K562 (cell line): ENCODE data around the gene RPS28. TPM values are rescaled to one million over a fixed set of nuclear protein-coding genes. Genes with fewer than 3 reads are reported as not detected.
A peak's percentile ranks its signal among the peaks of the same experiment; 100 is the strongest.

Experiments
- ATAC-seq: fragments of 200-7000 bp; cut with Tn5 transposase; 3 replicates; pipeline ENCODE4 v1.9.1; 2020; ENCODE audit warnings: moderate library complexity
- BruUV-seq: library from RNA; stranded (reverse); fragments of 400-500 nt; replicated peaks from 2 replicates; lab custom pipeline; 2021; lab: Mats Ljungman, UMichigan
- CTCF ChIA-PET: fragments of 300-600 bp; formaldehyde crosslinking; extraction: SDS; loops from one replicate; lab custom pipeline; 2021; ENCODE audit warnings: low intra/inter-chr PET ratio; lab: Yijun Ruan, JAX
- POLR2A ChIA-PET: fragments of 300-600, 350-650 bp; sonication (Branson Sonifier 250); formaldehyde crosslinking; extraction: SDS; loops from one replicate; lab custom pipeline; 2021; ENCODE audit warnings: antibody characterized with exemption, inconsistent platforms; lab: Yijun Ruan, JAX
- DNase-seq, 4 experiments: peaks; one replicate each; pipeline versions ENCODE4 v3.0.0 to v3.0.0-alpha.2; 2011 to 2018; ENCODE audit warnings: low spot score in 3 of 4, mixed read lengths in 3 of 4; ENCODE audit errors: extremely low read depth in 1 of 4
- FAIRE-seq: peaks from 2 replicates; lab custom pipeline; 2011; peaks lifted over from hg19 to GRCh38; lab: Jason Lieb, UNC
- H2AFZ ChIP-seq: 2 replicates; pipeline ENCODE4 v1.6.0; 2011; ENCODE audit warnings: low read depth, low read length, control low read depth, inconsistent platforms
- H3K27ac ChIP-seq: fragments of 200-600 bp; 3 replicates; pipeline ENCODE4 v1.8.0; 2011; ENCODE audit warnings: low read depth, mild to moderate bottlenecking, control low read depth, inconsistent platforms, low read length, moderate library complexity, mixed read lengths; ENCODE audit errors: extremely low read depth
- H3K27me3 ChIP-seq, 2 experiments: fragments of 300-600 bp in 1 of 2; 2 replicates in 1 of 2; 3 replicates in 1 of 2; pipeline versions ENCODE4 v1.6.0 to v1.8.0; 2011; ENCODE audit warnings: inconsistent platforms in 2 of 2, low read length in 2 of 2, mild to moderate bottlenecking in 1 of 2, mixed read lengths in 1 of 2, moderate library complexity in 1 of 2; ENCODE audit not compliant: control insufficient read depth in 2 of 2, insufficient read depth in 2 of 2
- H3K36me3 ChIP-seq: fragments of 300-600 bp; 3 replicates; pipeline ENCODE4 v1.8.0; 2011; ENCODE audit warnings: mild to moderate bottlenecking, low read length, inconsistent platforms; ENCODE audit not compliant: control insufficient read depth, insufficient read depth
- H3K4me1 ChIP-seq, 2 experiments: fragments of 200-600 bp in 1 of 2; replicated peaks in 1 of 2; 2 replicates in 1 of 2; 3 replicates in 1 of 2; pipeline versions ENCODE4 v1.5.1 to v1.8.0; 2011; ENCODE audit warnings: inconsistent platforms in 2 of 2, low read length in 2 of 2, mild to moderate bottlenecking in 1 of 2, mixed read lengths in 1 of 2, moderate library complexity in 1 of 2; ENCODE audit not compliant: control insufficient read depth in 2 of 2, insufficient read depth in 2 of 2
- H3K4me2 ChIP-seq: 2 replicates; pipeline ENCODE4 v1.6.1; 2011; ENCODE audit warnings: low read length, control low read depth, inconsistent platforms, mixed read lengths; ENCODE audit not compliant: insufficient read depth
- H3K4me3 ChIP-seq: fragments of 200-600 bp; sonication (generic), shearing (Covaris generic); 2 replicates; pipeline ENCODE4 v1.5.1; 2016; ENCODE audit warnings: control low read depth, inconsistent platforms
- H3K79me2 ChIP-seq: fragments of 200-600 bp; 3 replicates; pipeline ENCODE4 v1.8.0; 2011; ENCODE audit warnings: low read length, inconsistent platforms; ENCODE audit not compliant: control insufficient read depth, insufficient read depth
- H3K9ac ChIP-seq, 2 experiments: 2 replicates each; pipeline versions ENCODE4 v1.6.0 to v1.6.1; 2011; ENCODE audit warnings: low read depth in 2 of 2, low read length in 2 of 2, control low read depth in 1 of 2, inconsistent platforms in 1 of 2, mild to moderate bottlenecking in 1 of 2, mixed read lengths in 1 of 2; ENCODE audit not compliant: insufficient read depth in 1 of 2
- H3K9me1 ChIP-seq: one replicate; pipeline ENCODE4 v1.6.0; 2011; ENCODE audit warnings: inconsistent platforms, mild to moderate bottlenecking, low read length, moderate library complexity; ENCODE audit not compliant: control insufficient read depth, insufficient read depth
- H3K9me3 ChIP-seq: replicated peaks from 2 replicates; pipeline ENCODE4 v1.5.1; 2011; ENCODE audit warnings: low read depth, low read length, inconsistent platforms; ENCODE audit not compliant: control insufficient read depth, insufficient read depth
- H4K20me1 ChIP-seq: replicated peaks from 2 replicates; pipeline ENCODE4 v1.6.1; 2011; ENCODE audit warnings: low read length, inconsistent platforms, mixed read lengths; ENCODE audit not compliant: control insufficient read depth, insufficient read depth
- ATF1 ChIP-seq, 2 experiments: fragments of 450-650 bp in 1 of 2; IDR thresholded peaks; 2 replicates each; pipeline ENCODE4 v1.6.1; 2016; ENCODE audit warnings: missing compliant biosample characterization in 1 of 2, missing genetic modification characterization in 1 of 2
- BCOR ChIP-seq: fragments of 450-650 bp; IDR thresholded peaks from 2 replicates; pipeline ENCODE4 v1.6.1; 2016
- CBX5 ChIP-seq: IDR thresholded peaks from 2 replicates; pipeline ENCODE4 v1.6.1; 2014; ENCODE audit warnings: low read depth, borderline replicate concordance
- DDX20 ChIP-seq: fragments of 450-650 bp; IDR thresholded peaks from 2 replicates; pipeline ENCODE4 v1.6.1; 2016; ENCODE audit warnings: missing genetic modification characterization, low read depth, mild to moderate bottlenecking, missing compliant biosample characterization, moderate library complexity
- DPF2 ChIP-seq: fragments of 450-650 bp; IDR thresholded peaks from 2 replicates; pipeline ENCODE4 v1.6.1; 2016
- FOXA1 ChIP-seq: fragments of 450-650 bp; IDR thresholded peaks from 2 replicates; pipeline ENCODE4 v1.6.1; 2016; ENCODE audit warnings: mild to moderate bottlenecking, borderline replicate concordance
- FOXO4 ChIP-seq: fragments of 450-650 bp; formaldehyde crosslinking; IDR thresholded peaks from 2 replicates; pipeline ENCODE4 v1.4.0; 2020; ENCODE audit warnings: mild to moderate bottlenecking, moderate library complexity
- IRF9 ChIP-seq: fragments of 450-650 bp; IDR thresholded peaks from 2 replicates; pipeline ENCODE4 v1.6.1; 2016; ENCODE audit warnings: missing biosample characterization, missing genetic modification characterization
- L3MBTL2 ChIP-seq: fragments of 450-650 bp; IDR thresholded peaks from 2 replicates; pipeline ENCODE4 v1.6.1; 2016; ENCODE audit warnings: mild to moderate bottlenecking, moderate library complexity
- MEF2A ChIP-seq: IDR thresholded peaks from 2 replicates; pipeline ENCODE4 v1.6.1; 2011; ENCODE audit warnings: low read depth, mild to moderate bottlenecking, low read length, moderate library complexity; ENCODE audit not compliant: control insufficient read depth
- NFXL1 ChIP-seq: fragments of 450-650 bp; formaldehyde crosslinking; IDR thresholded peaks from 2 replicates; pipeline ENCODE4 v1.4.0; 2021; ENCODE audit warnings: mild to moderate bottlenecking
- PHF8 ChIP-seq: fragments of 200-600 bp; sonication (generic); IDR thresholded peaks from 2 replicates; pipeline ENCODE4 v1.6.1; 2012; ENCODE audit warnings: mixed run types, mild to moderate bottlenecking, inconsistent platforms, low read length, moderate library complexity, borderline replicate concordance
- SMC3 ChIP-seq: conservative IDR thresholded peaks from 2 replicates; pipeline ENCODE4 v1.6.1; 2011; ENCODE audit warnings: low read depth, low read length, improper control_type of control experiment; ENCODE audit not compliant: insufficient read depth
- SP2 ChIP-seq: IDR thresholded peaks from 2 replicates; pipeline ENCODE4 v1.6.1; 2011; ENCODE audit warnings: mild to moderate bottlenecking, low read depth, low read length, moderate library complexity; ENCODE audit not compliant: poor library complexity, severe bottlenecking; ENCODE audit errors: extremely low read depth
- ZBED1 ChIP-seq: IDR thresholded peaks from 2 replicates; pipeline ENCODE4 v1.6.1; 2014
- ZEB2 ChIP-seq: fragments of 450-650 bp; IDR thresholded peaks from 2 replicates; pipeline ENCODE4 v1.6.1; 2016
- ZNF12 ChIP-seq: sonication (generic); formaldehyde crosslinking; IDR thresholded peaks from 2 replicates; pipeline ENCODE4 v1.4.0; 2020; ENCODE audit warnings: mild to moderate bottlenecking, missing genetic modification reagents
- ZNF444 ChIP-seq: fragments of 250-450 bp; sonication (Bioruptor Pico); IDR thresholded peaks from 2 replicates; pipeline ENCODE4 v1.4.0; 2020; ENCODE audit warnings: mild to moderate bottlenecking, moderate library complexity
- ZNF644 ChIP-seq: fragments of 200-800 bp; sonication (Bioruptor generic); IDR thresholded peaks from 2 replicates; pipeline ENCODE4 v1.6.1; 2016; ENCODE audit warnings: low read depth, missing genetic modification characterization, missing compliant biosample characterization
- ZNF695 ChIP-seq: fragments of 450-650 bp; formaldehyde crosslinking; IDR thresholded peaks from 2 replicates; pipeline ENCODE4 v1.4.0; 2020; ENCODE audit warnings: mild to moderate bottlenecking, moderate library complexity
- WGBS: fragments of 100-300 bp; shearing (Covaris generic); methylation state at CpG from one replicate; pipeline ENCODE4 v1.1.6; 2016; ENCODE audit warnings: low coverage, mixed read lengths; ENCODE audit not compliant: insufficient coverage; ENCODE audit errors: missing lambda C conversion rate; 5-methylcytosine and 5-hydroxymethylcytosine counted together
- in situ Hi-C: fragments of 300-500 bp; cut with MboI; formaldehyde crosslinking; loops from 4 replicates; pipeline ENCODE4 v1.15.0; 2018; ENCODE audit warnings: inconsistent platforms, mixed read lengths
- intact Hi-C: fragments of 100-400 bp; cut with micrococcal nuclease; formaldehyde crosslinking; loops from 2 replicates; pipeline ENCODE4 v1.14.2; 2022
- polyA plus RNA-seq, 8 experiments: library from polyadenylated mRNA; depleted of rRNA in 4 of 8; stranded (reverse) in 5 of 8; unstranded in 3 of 8; fragments of >200 nt; fragmentation: Nextera tagmentation in 2 of 8; fragmentation: Illumina TruSeq in 1 of 8; extraction: Ambion mirVana in 2 of 8; extraction: Trizol in 1 of 8; gene quantifications; 2 replicates each; pipeline versions ENCODE4 v1.2.1 to v1.2.3, GENCODE V29; 2011 to 2014; ENCODE audit warnings: inconsistent platforms in 1 of 8, missing spikeins in 1 of 8
- total RNA-seq, 7 experiments: library from RNA; depleted of rRNA in 6 of 7; stranded (reverse); fragments of >200 nt in 6 of 7; fragmentation: Illumina TruSeq in 2 of 7; extraction: Trizol in 2 of 7; gene quantifications; 2 replicates each; pipeline versions ENCODE4 v1.2.1 to v1.2.3, GENCODE V29; 2011 to 2021; ENCODE audit warnings: low replicate concordance in 1 of 7

The RPS28 gene
- total and polyA plus RNA-seq, 9 of the 15 experiments (the other 6 are each of a cell fraction or from before 2014, with no cell fraction given), result 165 to 2,827 (median 1,303) TPM

- CTCF ChIA-PET, result no interaction called here
- no peak for FAIRE-seq
- no peak for ATAC-seq
- Histone ChIP-seq H3K36me3 (no peaks in the 10 kb centered on the region), H3K4me1 (peaks cover 0 to 25% of the 10 kb centered on the region in 2 experiments; a peak in 3 of 5 replicates), H3K9ac (peak overlapping the region in 1 of 2 experiments; percentile 78; a peak in 1 of 4 replicates), H3K4me3 (peak overlapping the region; percentile 23), H3K27me3 (0 out of 5 replicates have a peak, but pooled peaks cover 0 to 3% of the 10 kb centered on the region in 2 experiments), H3K9me3 (no peaks in the 10 kb centered on the region), H4K20me1 (no peaks in the 10 kb centered on the region), H3K27ac (no peak overlapping the region), H2AFZ (peak overlapping the region; percentile 90), H3K4me2 (peak overlapping the region; percentile 74), H3K79me2 (no peaks in the 10 kb centered on the region), H3K9me1 (no peaks in the 10 kb centered on the region)
- DNase-seq, result no peak
- intact Hi-C loops (loop anchor here (1.0 kb wide), 1 partner anchor 22 kb away; the partner anchor contains the start of genes NDUFA7 and RPS28), in situ Hi-C loops (no loop called here)
- 28% methylated on average over 11 of the region's 11 CpGs for WGBS
- BruUV-seq, result no TSS peak
- TF ChIP-seq ZNF12 (CRISPR knock-in tag) (no peak), ZEB2 (peak; percentile 34; the same call in 1 of the 2 replicates), L3MBTL2 (0 out of 2 replicates have a peak, but pooled peaks have one; percentile 2), FOXA1 (no peak), ZNF695 (CRISPR knock-in tag) (no peak), NFXL1 (CRISPR knock-in tag) (no peak), DPF2 (0 out of 2 replicates have a peak, but pooled peaks have one; percentile 19), SP2 (no peak), ZNF644 (tag) (no peak), MEF2A (no peak), ZBED1 (no peak), CBX5 (no peak), ATF1 (CRISPR knock-in tag; IDR thresholded peaks at IDR 0.05) (no peak), ATF1 (tag; IDR thresholded peaks at IDR 0.05) (0 out of 2 replicates have a peak, but pooled peaks have one; percentile 24), IRF9 (tag) (no peak), SMC3 (no peak), ZNF444 (CRISPR knock-in tag) (no peak), PHF8 (0 out of 2 replicates have a peak, but pooled peaks have one; percentile 2), BCOR (peak; percentile 56; the same call in 1 of the 2 replicates), FOXO4 (no peak), DDX20 (no peak)
- POLR2A ChIA-PET, result interaction anchor here (0.6 to 0.8 kb wide), 3 partner anchors 8 to 48 kb away, joined by 3 to 5 read pairs (median 3); partner anchors contain the start of genes NDUFA7 and RPS28
These were observed 22.2 kb downstream of the RPS28 start for GRCh38 chr19:8343483-8343844.
